ENCODE measurements around the gene GFPT1.

The GFPT1 gene

GRCh38 chr2:69291004-69291650, 95.9 kb downstream of the GFPT1 start:
- no peak overlapping the region for H3K27ac ChIP-seq (ENCODE audit: extremely low read depth, low read depth, low read length)
- TF ChIP-seq ZNF600 (tag by site-specific recombination; IDR thresholded peaks at IDR 0.05) (peak; percentile 76; the same call in 1 of the 2 replicates), ZNF324 (tag by site-specific recombination; IDR thresholded peaks at IDR 0.05) (no peak)
- H3K4me1 ChIP-seq (ENCODE audit: control insufficient read depth, insufficient read depth, low read length): no peaks in the 10 kb centered on the region
- H3K9me3 ChIP-seq (ENCODE audit: control insufficient read depth, insufficient read depth, low read depth, low read length): no peaks in the 10 kb centered on the region
- H3K36me3 ChIP-seq (ENCODE audit: control insufficient read depth in 2 of 2, insufficient read depth in 1 of 2, low read length in 2 of 2): no peaks in the 10 kb centered on the region
- H3K4me3 ChIP-seq (ENCODE audit: low read depth, low read length): no peak overlapping the region
- ChIA-PET CTCF (interaction anchor here (0.6 to 1.3 kb wide), 2 partner anchors 15 to 262 kb away, joined by 3 to 6 read pairs; no protein-coding TSS in a partner anchor), POLR2A (interaction anchor here (0.6 kb wide), 1 partner anchor 343 kb away, joined by 3 read pairs; no protein-coding TSS in a partner anchor)

GRCh38 chr2:69288429-69288828, 98.6 kb downstream of the GFPT1 start:
- POLR2A ChIA-PET: no interaction called here
- CTCF ChIA-PET: interaction anchor here (0.7 to 1.8 kb wide), 2 partner anchors 11 to 18 kb away, joined by 3 to 6 read pairs; no protein-coding TSS in a partner anchor

More at GRCh38 chr2:69288429-69288828, 98.6 kb downstream of the GFPT1 start:
- TF ChIP-seq KLF1 (tag by site-specific recombination; IDR thresholded peaks at IDR 0.05) (no peak), GFI1B (tag by site-specific recombination; IDR thresholded peaks at IDR 0.05) (no peak), ZNF10 (tag by site-specific recombination; IDR thresholded peaks at IDR 0.05) (no peak), PRDM6 (tag by site-specific recombination; IDR thresholded peaks at IDR 0.05) (no peak), ZNF48 (tag by site-specific recombination; IDR thresholded peaks at IDR 0.05) (no peak), TSHZ1 (tag by site-specific recombination; IDR thresholded peaks at IDR 0.05; ENCODE audit: borderline replicate concordance) (no peak), YY1 (tag by site-specific recombination; IDR thresholded peaks at IDR 0.05) (no peak), BCL6B (tag by site-specific recombination; IDR thresholded peaks at IDR 0.05) (no peak), ZNF623 (tag by site-specific recombination; IDR thresholded peaks at IDR 0.05) (no peak), MEIS1 (CRISPR knock-in tag; IDR thresholded peaks at IDR 0.05; ENCODE audit: borderline replicate concordance) (no peak), ZXDB (tag by site-specific recombination; IDR thresholded peaks at IDR 0.05) (no peak), ZBTB48 (tag by site-specific recombination; IDR thresholded peaks at IDR 0.05) (no peak)
- Histone ChIP-seq H3K9me3 (ENCODE audit: control insufficient read depth, insufficient read depth, low read depth, low read length) (no peaks in the 10 kb centered on the region), H3K36me3 (ENCODE audit: control insufficient read depth in 2 of 2, insufficient read depth in 1 of 2, low read length in 2 of 2) (no peaks in the 10 kb centered on the region), H3K4me3 (ENCODE audit: low read depth, low read length) (no peak overlapping the region), H3K4me1 (ENCODE audit: control insufficient read depth, insufficient read depth, low read length) (no peaks in the 10 kb centered on the region), H3K27ac (ENCODE audit: extremely low read depth, low read depth, low read length) (no peak overlapping the region)

Measured in HEK293 (cell line).